Type B pancreatic cell (in vitro differentiated cells): Measurements from ENCODE around the gene TSPAN5. TPM values are rescaled to one million over a fixed set of nuclear protein-coding genes. Genes with fewer than 3 reads are reported as not detected.
A peak's percentile ranks its signal among the peaks of the same experiment; 100 is the strongest.

Experiments
- DNase-seq: peaks from one replicate; pipeline ENCODE4 v3.0.0; 2021; ENCODE audit warnings: mixed read lengths; ENCODE audit not compliant: unreplicated experiment; ENCODE audit errors: extremely low spot score
- H3K27ac Mint-ChIP-seq: 2 replicates; pipeline ENCODE4 v1.8.0; 2021; ENCODE audit warnings: mild to moderate bottlenecking, mixed read lengths
- H3K27me3 Mint-ChIP-seq: 2 replicates; pipeline ENCODE4 v1.8.0; 2021; ENCODE audit warnings: mixed read lengths
- H3K36me3 Mint-ChIP-seq: 2 replicates; pipeline ENCODE4 v1.8.0; 2021; ENCODE audit warnings: mixed read lengths
- H3K4me1 Mint-ChIP-seq: one replicate; pipeline ENCODE4 v1.8.0; 2021; ENCODE audit warnings: mixed read lengths; ENCODE audit not compliant: unreplicated experiment
- H3K4me3 Mint-ChIP-seq: 2 replicates; pipeline ENCODE4 v1.8.0; 2021; ENCODE audit warnings: mild to moderate bottlenecking, mixed read lengths
- H3K9me3 Mint-ChIP-seq: 2 replicates; pipeline ENCODE4 v1.8.0; 2021; ENCODE audit warnings: mixed read lengths
- CTCF ChIP-seq: fragments of 200-600 bp; sonication (generic); conservative IDR thresholded peaks from 2 replicates; pipeline ENCODE4 v1.5.0; 2021; ENCODE audit warnings: antibody characterized with exemption, mild to moderate bottlenecking
- total RNA-seq: library from RNA; stranded (reverse); gene quantifications from 2 replicates; pipeline ENCODE4 v1.2.1, GENCODE V29; 2021; ENCODE audit warnings: low replicate concordance

TSPAN5 gene
- total RNA-seq, 1 donor from 2014 or later = 26.9 TPM

GRCh38 chr4:98612318-98613250 is 45.8 kb downstream of the TSPAN5 start:
- H3K36me3 Mint-ChIP-seq = no peaks in the 10 kb centered on the region
- H3K9me3 Mint-ChIP-seq = no peaks in the 10 kb centered on the region
- no peak overlapping the region for H3K4me3 Mint-ChIP-seq
- TF ChIP-seq CTCF = no peak
- peaks cover 55% of the 10 kb centered on the region for H3K4me1 Mint-ChIP-seq
- DNase-seq = no peak
- no peak overlapping the region for H3K27ac Mint-ChIP-seq
- H3K27me3 Mint-ChIP-seq = no peaks in the 10 kb centered on the region

- H3K4me1 Mint-ChIP-seq = peaks cover 55% of the 10 kb centered on the region
- H3K36me3 Mint-ChIP-seq = no peaks in the 10 kb centered on the region
- no peaks in the 10 kb centered on the region for H3K27me3 Mint-ChIP-seq
- no peak for TF ChIP-seq CTCF
- H3K4me3 Mint-ChIP-seq = no peak overlapping the region
- no peak overlapping the region for H3K27ac Mint-ChIP-seq
- no peaks in the 10 kb centered on the region for H3K9me3 Mint-ChIP-seq
- no peak for DNase-seq
These were observed 46.6 kb downstream of the TSPAN5 start for GRCh38 chr4:98611677-98612317.

GRCh38 chr4:98610926-98611676 is 47.3 kb downstream of the TSPAN5 start:
- H3K4me1 Mint-ChIP-seq = peaks cover 57% of the 10 kb centered on the region
- DNase-seq = no peak
- H3K36me3 Mint-ChIP-seq = no peaks in the 10 kb centered on the region
- no peaks in the 10 kb centered on the region for H3K9me3 Mint-ChIP-seq
- H3K27me3 Mint-ChIP-seq = no peaks in the 10 kb centered on the region
- peak overlapping the region; percentile 23 for H3K27ac Mint-ChIP-seq
- TF ChIP-seq CTCF = no peak
- no peak overlapping the region for H3K4me3 Mint-ChIP-seq

GRCh38 chr4:98610431-98610830 is 48.0 kb downstream of the TSPAN5 start:
- no peak overlapping the region for H3K4me3 Mint-ChIP-seq
- no peak for DNase-seq
- H3K4me1 Mint-ChIP-seq = peaks cover 56% of the 10 kb centered on the region
- H3K9me3 Mint-ChIP-seq = no peaks in the 10 kb centered on the region
- no peaks in the 10 kb centered on the region for H3K36me3 Mint-ChIP-seq
- no peak for TF ChIP-seq CTCF
- peak overlapping the region; percentile 58 for H3K27ac Mint-ChIP-seq
- H3K27me3 Mint-ChIP-seq = no peaks in the 10 kb centered on the region

GRCh38 chr4:98609934-98610333 is 48.5 kb downstream of the TSPAN5 start:
- DNase-seq = no peak
- H3K27me3 Mint-ChIP-seq = no peaks in the 10 kb centered on the region
- TF ChIP-seq CTCF = no peak
- H3K36me3 Mint-ChIP-seq = no peaks in the 10 kb centered on the region
- H3K4me3 Mint-ChIP-seq = no peak overlapping the region
- peaks cover 56% of the 10 kb centered on the region for H3K4me1 Mint-ChIP-seq
- no peaks in the 10 kb centered on the region for H3K9me3 Mint-ChIP-seq
- H3K27ac Mint-ChIP-seq = peak overlapping the region; percentile 58
